AG20443 (cell line): ENCODE results near the gene ST3GAL5.
"Not testable (repeated sequence)": the region's sequence is repeated elsewhere in the genome, so short reads cannot be mapped to it uniquely, and the experiment has no call there.

ENCODE experiments used
- DNase-seq: peaks from one replicate; pipeline ENCODE4 v3.0.0; 2012; ENCODE audit warnings: low spot score, mixed read lengths

Gene ST3GAL5

DNA sequence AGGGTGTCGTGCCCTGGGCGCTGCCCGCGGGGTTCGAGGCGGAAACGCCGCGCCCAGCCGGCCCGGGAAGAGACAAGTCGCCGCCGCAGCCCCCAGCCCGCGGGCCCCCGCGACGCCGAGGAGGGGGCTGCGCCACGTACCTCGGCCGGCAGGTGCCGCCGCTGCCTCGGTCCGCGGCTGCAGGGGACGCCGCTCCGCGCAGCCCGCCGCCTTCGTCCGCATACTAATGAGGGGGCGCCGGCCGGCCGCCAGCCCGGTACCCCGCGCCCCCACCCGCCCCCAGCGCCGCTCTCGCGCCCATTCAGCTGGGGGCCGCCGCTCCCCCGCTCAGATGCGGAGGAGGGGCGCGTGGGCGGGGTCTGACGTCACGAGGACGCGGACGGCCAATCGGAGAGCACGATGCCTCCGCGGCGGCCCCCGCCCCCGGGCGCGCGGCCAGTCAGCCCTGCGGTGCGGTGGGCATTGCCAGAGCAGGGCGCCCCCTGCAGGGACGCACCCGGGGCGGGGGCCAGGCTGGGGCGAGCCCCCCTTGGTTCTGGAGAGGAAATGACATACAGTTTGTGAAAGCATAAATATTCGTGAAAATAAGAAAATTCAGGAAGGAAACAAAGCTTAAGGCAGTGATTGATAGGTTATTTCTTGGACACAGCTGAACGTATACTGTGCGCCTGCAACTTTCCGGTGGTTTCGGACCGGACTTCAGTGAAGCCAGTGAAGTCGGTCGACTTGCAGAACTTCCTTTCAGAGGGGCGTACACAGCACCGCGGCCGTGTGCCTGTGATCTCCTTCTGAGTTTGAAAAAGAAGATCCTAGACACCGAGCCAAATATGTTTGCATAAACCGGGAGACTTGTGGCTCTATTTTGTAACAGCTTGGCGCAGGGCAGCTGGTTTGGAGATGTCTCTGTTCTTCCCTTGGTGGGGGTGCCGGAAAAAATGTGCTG is at the start of gene ST3GAL5:
ST3GAL5 (minus strand) TSS at position 307 of the 943 bp plus-strand sequence; CDS start at position 222, 85 bp downstream.
- peak; percentile 94 for DNase-seq

DNA sequence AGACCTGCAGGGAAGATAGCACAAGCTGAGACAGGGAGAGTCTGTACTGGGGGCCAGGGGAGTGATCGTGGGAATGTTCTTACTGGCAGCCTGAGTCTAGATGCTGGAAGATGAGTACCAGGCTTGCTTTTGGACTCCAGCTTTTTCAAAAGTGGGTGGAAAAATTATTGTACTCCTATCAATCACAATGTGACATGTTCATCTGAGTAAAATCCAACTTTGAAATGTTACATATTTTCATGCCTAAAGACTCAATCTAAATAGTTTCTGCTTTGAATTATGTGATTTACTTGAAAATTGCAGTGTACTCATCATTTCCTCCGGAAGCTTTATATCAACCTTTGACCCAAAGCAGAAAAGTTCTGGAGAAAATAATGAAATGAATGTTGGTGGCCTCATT is 49.7 kb upstream of the ST3GAL5 start:
- no peak for DNase-seq

DNA sequence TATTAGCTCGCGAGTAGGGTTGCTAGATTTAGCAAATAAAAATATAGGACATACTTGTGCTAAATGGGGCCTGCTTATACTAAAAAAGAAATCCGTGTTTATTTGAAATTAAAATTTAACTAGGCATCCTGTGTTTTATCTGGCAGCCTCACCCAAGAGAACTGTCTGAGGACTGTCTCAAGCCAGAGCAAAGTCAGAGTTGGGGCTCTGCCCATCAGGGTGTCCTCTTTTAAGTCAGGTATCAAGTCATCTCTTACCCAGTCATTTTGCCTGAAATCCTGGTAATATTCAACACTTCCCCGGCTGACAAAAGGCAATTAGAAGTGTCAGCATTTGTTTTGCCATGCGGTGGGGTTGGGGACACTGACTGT is 48.3 kb upstream of the ST3GAL5 start:
- no peak for DNase-seq

DNA sequence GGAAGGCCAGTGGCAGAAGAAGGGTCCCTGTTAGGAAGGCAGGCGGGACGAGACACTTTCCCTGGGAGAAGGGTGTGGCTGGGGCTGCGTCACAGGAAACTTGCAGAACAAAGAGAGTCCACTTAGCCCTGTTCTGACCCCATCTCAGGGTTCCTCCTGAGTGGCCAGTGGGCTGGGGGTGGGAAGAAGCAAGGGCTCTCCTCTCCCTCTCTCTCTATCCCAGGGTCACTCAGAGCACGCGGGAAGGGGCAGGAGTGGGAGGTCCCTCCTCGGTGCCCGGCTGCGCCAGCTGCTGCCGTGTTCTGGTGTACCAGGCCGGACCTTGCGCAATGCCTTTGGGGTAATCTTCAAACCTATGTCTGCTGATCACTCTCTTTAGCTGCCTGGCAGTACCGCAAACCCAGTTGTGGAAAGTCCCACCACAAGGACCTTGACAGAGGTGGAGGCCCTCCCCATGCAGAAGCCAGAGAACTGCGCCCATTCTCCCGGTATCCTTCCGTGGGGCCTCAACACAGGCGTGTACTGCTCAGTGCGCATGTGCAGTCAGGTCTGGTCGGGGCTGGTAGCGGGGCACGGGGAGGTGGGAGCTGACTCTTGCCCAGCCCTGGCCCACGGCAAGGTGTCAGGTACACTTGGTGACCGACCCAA is 47.8 kb upstream of the ST3GAL5 start:
- no peak for DNase-seq

DNA sequence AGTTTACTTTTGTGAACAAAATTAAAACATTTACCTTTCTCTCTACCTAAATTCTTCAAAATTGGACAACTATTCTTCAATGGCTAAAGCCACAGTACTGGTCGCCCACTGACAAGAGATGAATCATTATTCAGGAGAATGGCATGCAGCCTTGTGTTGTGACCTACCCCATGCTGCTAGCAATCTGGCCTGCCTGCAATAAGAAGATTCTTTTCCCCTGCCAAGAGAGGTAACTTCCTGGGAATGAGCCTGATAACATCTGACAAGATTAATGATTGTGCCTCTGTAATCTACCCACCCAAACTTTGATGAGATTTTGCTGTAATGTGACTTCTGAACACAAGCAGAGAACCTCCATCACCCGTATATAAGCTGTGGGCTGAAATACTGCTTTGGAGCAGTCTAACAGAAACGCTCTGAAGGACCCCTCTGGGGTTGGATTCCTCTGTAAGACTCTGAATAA is 47.0 kb upstream of the ST3GAL5 start:
- peak; percentile 71 for DNase-seq

DNA sequence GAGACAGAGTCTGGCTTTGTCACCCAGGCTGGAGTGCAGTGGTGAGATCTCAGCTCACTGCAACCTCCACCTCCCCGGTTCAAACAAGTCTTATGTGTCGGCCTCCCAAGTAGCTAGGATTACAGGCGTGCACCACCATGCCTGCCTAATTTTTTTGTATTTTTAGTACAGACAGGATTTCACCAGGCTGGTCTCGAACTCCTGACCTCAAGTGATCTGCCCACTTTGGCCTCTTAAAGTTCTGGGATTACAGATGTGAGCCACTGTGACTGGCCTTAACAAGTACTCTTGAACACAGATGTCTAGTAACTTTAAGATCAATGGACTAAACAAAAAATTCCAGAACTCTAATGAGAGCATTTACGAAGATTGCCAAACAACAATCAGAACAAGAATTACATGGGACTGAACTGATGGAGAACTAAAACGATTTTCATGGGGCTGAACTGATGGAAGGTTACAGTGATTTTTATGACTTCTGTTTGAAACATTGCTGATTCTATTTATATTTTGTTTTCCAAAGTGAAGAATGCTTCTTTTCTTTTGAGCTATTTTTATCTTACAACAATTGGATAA is 46.5 kb upstream of the ST3GAL5 start:
- DNase-seq = no peak

DNA sequence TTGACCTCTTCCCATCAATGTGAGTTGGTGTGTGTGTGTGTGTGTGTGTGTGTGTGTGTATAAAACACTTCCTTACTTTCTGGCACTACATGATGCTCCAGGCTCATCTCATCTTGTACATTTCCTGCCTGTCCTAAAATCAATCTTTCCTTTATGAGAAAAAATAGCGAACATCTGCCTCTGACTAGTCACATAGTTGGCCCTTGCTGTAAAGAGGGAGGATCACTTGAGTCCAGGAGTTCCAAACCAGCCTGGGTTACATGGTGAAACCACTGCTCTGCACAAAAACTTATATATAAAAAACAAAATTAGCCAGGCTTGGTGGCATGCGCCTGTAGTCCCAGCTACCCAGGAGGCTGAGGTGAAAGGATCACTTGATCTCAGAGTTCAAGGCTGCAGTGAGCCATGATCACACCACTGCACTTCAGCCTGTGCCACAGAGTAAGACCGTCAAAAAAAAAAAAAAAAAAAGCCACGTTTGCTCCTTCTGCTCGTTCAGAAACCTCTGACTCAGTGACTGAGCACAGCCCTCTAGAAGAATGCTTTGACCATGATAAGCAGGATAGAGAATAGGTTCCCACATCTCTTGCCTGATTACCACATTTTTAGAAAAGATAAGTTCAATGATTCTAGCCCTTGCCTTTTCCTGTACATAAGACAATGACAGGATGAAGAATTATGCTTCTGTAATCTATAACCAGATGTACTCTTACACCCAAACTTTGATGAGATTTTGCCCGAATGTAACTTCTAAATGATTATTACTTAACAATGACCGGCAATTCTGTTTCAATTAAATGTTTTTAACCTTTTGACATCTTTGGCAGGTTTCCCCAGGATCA is 45.2 kb upstream of the ST3GAL5 start:
- peak; percentile 70 for DNase-seq

DNA sequence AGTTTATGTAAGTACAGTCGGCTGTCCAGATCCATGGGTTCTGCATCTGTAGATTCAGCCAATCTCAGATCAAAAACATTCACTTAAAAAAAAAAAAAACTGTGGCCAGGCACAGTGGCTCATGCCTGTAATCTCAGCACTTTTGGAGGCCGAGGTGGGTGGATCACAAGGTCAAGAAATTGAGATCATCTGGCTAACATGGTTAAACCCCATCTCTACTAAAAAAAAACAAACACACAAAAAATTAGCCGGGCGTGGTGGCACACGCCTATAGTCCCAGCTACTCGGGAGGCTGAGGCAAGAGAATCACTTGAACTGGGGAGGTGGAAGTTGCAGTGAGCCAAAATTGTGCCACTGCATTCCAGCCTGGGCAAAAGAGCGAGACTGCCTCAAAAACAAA is 42.4 kb upstream of the ST3GAL5 start:
- DNase-seq = not testable (repeated sequence)

DNA sequence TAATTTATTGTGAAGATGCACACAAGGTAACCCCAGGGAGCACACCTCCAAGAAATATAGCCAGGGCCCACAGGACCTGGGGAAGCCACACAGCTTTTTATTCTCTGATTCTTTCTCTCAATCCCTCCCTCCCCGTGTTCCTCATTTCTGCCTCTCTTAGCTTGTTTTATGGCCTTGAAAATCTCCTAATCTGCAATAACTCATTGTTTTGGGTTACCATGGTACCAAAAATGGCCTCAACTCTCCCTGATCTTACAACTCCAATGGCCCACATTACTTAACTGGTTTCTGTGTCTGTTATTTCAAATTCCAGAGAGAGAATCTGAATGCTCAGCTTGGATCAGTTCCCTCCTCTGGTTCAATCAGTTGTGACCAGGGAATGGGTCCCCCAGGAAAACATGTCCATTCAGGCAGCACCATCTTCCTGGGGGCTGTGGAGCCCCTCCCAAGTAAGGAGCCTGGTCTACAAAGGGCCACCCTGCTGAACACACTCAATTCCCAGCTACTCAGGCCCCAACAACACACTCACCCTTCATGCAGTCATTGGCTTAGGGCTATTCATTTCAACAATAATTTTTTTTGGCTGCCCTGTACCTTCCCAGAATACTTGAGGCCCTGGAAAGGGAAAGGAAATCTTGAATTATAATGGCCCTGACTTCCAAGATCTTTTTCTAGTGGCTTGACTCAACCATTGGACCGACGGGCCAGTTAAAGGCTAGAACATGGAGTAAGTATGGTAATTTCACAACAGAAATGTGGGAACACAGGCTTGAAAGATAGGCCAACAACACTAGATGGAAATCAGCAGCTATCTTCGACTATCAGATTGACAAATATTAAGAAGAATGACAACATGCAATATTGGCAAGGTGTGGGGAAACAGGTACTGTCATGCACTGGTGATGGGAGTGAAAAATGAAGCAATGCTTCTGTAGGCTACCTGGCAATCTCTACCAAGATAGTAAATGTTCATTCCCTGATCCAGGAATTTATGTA is 41.6 kb upstream of the ST3GAL5 start:
- no peak for DNase-seq

DNA sequence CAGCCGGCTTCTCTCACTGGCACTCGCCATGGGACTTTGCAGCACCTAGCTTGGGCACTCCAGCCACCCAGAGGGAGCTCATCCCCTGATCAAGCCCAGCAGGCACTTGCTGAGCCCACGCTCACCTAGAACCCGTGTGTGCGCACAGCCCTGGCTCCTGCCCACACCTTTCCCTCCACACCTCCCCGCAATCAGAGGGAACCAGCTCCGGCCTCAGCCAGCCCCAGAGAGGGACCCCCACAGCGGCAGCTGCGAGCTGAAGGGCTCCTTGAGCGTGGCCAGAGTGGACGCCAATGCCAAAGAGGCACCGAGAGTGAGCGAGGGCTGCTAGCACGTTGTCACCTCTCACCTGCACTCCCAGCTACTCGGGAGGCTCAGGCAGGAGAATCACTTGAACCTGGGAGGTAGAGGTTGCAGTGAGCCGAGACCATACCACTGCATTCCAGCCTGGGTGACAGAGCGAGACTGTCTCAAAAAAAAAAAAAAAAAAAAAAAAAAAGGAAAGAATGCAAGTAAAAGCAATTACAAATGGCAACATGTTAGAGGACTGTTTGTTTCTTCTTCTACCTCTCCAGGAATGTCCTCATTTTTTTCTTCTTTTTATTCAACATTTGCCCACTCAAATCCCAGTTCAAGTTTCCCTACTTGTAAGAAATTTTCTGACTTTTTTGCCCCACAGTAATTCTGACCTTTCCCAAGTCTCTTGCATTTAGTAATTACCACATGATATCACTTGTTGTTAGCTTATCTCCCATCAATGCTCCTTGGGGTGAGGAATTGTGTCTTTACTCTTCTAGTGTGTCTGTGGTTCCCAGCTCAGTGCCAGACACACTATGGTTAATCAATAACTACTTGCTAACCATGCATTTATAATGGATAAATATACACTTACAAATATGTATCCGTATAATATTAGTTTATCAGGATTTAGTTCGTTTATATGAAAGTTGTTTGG is 40.6 kb upstream of the ST3GAL5 start:
- no peak for DNase-seq

DNA sequence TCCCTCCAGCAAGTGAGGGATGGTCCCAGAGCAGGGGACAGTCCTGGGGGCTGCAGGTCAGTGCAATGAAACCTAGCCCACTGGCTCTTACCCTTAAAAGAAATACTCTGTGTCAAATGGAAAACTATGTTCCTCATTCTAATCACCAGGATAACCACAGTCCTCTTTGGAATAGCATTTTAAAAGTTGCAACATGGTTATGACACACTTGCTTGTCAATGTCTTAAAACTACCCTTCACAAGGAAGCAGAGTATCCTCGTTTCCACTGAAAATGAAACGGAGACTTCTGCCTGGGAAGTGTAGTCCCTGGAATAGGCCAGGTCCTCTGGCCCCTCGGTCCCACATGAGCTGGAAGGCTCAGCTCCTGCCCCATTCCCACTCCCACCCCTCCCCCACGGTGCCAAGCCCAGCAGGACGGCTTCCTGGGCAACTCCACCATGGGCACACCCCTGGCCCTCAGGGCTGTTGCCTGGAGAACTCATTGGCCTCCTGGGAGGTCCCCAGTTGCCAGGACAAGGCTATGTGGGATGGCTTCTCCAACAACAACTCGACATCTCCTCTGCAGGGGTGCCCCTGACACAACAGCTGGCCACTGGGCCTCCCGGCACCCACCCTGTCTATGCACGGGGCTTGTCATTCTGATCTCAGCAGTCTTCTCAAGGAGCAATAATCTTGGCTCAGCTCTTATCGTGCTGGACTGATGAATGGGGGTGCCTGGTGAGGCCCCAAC is 38.3 kb upstream of the ST3GAL5 start:
- DNase-seq = peak; percentile 54

DNA sequence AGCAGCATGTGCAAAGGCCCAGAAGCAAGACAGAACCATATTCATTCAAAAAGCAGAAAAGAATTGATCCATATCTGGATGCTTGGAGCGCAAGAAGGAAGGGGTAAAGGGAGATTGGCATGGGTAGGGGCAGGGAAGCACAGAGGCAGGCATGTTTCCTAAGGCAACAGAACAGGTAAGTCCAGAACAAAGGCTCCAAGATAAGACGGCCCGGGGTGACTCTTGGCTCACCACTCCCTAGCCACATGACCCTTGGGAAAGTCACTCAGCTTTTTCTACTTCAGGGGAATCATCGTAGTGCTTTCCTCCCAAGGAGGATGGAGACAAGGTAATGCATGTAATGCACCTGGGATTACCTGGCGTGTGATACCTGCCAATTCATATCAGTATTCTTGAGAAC is 37.7 kb upstream of the ST3GAL5 start:
- DNase-seq = no peak

DNA sequence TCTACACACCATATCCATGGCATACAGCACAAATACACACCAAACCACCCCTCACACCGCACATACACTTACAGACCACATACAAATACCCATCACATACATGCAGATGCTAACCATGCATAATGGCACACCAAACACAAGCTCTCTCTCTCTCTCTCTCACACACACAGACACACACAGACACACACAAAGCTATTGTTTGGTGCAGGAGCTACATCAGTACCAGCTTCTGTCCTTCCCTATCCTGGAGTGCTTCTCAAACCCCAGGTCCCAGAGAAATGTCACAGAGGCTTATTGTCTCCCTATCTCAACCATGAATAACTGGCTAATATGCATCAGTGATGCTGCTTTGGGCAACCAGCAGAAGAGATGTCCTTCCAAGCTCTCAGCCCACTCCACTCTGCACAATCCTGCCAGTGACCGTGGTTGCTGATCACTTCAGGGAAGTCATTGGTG is 36.5 kb upstream of the ST3GAL5 start:
- DNase-seq = no peak

DNA sequence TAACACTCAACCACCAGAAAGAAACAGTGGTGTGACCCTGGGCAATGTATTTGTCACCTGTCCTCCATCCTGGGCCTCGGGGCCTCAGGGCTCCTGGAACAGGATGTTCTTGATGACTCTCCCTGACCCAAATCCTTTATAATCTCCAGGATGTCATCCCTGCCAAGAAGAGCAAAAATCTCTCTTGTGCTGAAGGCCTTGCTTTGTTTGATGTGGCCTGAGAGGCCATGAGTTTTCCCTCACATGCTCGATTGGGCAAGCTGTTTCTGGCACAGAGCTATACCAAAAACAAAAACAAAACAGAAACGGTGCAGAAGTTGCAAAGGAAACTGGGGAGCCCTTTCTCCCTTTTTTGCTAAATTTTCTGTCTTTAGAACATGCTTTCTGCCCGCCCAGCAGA is 35.7 kb upstream of the ST3GAL5 start:
- peak; percentile 80 for DNase-seq

DNA sequence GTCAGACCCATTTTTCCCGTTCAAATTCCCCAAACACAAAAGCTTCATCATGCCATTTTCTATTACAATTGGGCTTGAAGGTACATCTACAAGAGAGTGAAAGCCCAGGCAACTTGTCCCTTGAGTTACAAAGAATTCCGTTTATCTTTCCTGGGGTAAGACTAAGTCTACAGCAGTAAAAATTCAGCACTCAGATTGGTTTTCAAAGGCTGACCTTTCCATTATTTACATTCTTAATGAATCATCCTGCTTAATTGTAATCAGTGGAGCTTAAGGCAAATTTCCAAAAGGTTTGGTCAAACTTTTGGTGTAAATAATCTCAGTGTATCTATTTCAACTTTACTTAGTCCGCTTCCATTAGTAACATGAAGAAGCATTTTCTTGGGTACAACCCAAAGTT is 33.4 kb upstream of the ST3GAL5 start:
- DNase-seq = no peak

DNA sequence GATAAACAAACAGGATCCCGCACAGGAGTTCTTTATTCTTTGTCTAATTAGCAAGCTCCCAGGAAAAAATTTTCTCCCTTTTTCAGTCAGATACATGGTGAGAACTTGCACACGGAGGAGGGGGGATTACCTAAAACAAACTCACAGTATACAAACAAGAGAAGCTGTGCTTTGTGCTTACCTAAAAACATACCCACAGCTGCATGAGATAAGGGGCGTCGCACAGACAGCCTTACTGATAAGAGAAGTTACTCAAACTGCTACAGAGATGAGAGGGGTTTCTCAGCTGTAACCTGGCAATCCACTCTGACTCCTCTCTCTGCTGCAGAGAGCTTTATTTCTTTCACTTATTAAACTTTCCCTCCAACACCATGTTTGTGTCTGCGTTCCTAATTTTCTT is 32.9 kb upstream of the ST3GAL5 start:
- no peak for DNase-seq

DNA sequence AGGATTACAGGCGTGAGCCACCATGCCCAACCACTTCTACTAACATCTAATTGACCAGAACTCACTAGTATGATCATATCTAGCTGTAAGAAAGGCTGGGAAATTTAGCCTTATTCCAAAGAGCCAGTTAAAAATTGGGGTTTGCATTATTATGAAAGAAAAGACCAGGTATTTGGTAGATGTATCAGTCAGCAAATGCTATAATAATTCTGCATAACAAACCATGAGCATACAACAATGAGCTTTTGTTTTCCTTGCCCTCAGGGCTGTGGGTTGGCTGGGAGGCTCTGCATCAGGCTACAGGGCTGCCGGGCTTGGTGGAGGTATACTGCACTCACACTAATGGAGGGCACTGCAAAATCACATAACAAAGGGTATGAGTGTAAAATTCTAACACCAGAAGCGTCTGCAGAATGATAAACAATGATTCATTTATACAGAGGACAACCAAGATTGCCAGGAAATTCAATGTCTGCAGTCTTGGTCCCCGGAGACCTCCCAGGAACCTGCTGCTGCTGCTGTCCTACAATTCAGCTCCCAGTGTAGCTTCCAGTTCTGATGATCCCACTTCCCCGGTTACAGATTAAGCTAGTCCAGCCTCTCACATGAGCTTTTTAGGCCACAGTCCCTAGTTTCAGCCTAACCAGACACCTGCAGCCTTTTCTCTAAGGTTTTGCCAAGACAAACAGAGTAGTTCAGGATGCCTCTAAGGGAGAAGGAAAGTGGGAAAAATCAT is 32.2 kb upstream of the ST3GAL5 start:
- DNase-seq = peak; percentile 40
